Thoracic aorta (tissue), 2 donors: ENCODE data around the gene LRP11. TPM values are rescaled to one million over a fixed set of nuclear protein-coding genes. Genes with fewer than 3 reads are reported as not detected.
"Not testable (repeated sequence)": the region's sequence is repeated elsewhere in the genome, so short reads cannot be mapped to it uniquely, and the experiment has no call there.

Source experiments
- ATAC-seq: fragments of 150-250 bp; one replicate; pipeline ENCODE4 v1.8.0; 2017; ENCODE audit warnings: low read depth; ENCODE audit not compliant: insufficient number of reproducible peaks, low FRiP score
- DNase-seq: peaks from one replicate; pipeline ENCODE4 v3.0.0-alpha.2; 2020; ENCODE audit warnings: low spot score
- H3K27ac ChIP-seq, 2 donors: fragments of 200-600 bp; sonication (generic); 1 replicate in 1 of 2; 2 replicates in 1 of 2; pipeline ENCODE4 v1.5.1; 2016; ENCODE audit warnings: mild to moderate bottlenecking in 2 of 2, moderate library complexity in 2 of 2
- H3K27me3 ChIP-seq: fragments of 200-600 bp; sonication (generic); replicated peaks from 2 replicates; pipeline ENCODE4 v1.6.0; 2016; ENCODE audit warnings: mild to moderate bottlenecking; ENCODE audit not compliant: insufficient read depth
- H3K36me3 ChIP-seq: fragments of 200-600 bp; sonication (generic); one replicate; pipeline ENCODE4 v1.5.1; 2016
- H3K4me1 ChIP-seq, 2 donors: fragments of 200-600 bp; sonication (generic); 1 replicate in 1 of 2; 2 replicates in 1 of 2; pipeline versions ENCODE4 v1.5.1 to v1.6.0; 2016; ENCODE audit warnings: low read depth in 2 of 2, mild to moderate bottlenecking in 1 of 2; ENCODE audit not compliant: control insufficient read depth in 1 of 2
- H3K4me3 ChIP-seq: fragments of 200-600 bp; sonication (generic); 2 replicates; pipeline ENCODE4 v1.5.1; 2016; ENCODE audit warnings: mild to moderate bottlenecking
- H3K9me3 ChIP-seq: fragments of 200-600 bp; sonication (generic); 2 replicates; pipeline ENCODE4 v1.5.1; 2016
- total RNA-seq, 2 donors: library from RNA; depleted of rRNA; stranded (reverse); fragments of >200 nt; gene quantifications; one replicate each; pipeline versions ENCODE4 v1.1.0 to v1.2.3, GENCODE V29; 2016
- TF ChIP-seq, protein P1 (sequence below): fragments of 200-600 bp; sonication (generic); IDR thresholded peaks from one replicate; pipeline ENCODE4 v1.5.1; 2019; ENCODE audit warnings: antibody characterized with exemption

Gene LRP11
- total RNA-seq, 2 donors from 2014 or later: 22.4 to 31.8 TPM

DNA sequence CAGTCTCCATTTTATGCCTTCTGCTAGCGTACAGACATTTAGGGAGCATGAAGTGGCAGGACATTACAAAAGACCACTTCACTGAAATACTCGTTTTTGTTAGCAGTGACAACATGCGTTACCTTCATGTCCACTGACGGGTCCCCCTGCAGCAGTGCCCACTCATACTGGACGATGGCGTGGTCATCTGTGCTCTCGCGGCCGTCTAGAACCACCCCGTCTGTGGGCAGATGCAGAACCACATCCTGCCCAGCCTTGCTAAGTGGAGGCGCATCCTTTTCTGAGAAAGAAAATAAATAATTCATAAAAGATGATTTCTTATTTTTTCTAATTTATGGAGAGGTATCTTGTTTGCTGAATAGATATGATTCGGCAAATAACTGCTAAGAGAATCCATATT lies 11.3 kb downstream of the LRP11 start:
- H3K36me3 ChIP-seq: no peaks in the 10 kb centered on the region
- no peak overlapping the region for H3K4me3 ChIP-seq
- H3K9me3 ChIP-seq: no peaks in the 10 kb centered on the region
- DNase-seq (no peak), ATAC-seq (no peak)
- TF ChIP-seq, protein P1, sequence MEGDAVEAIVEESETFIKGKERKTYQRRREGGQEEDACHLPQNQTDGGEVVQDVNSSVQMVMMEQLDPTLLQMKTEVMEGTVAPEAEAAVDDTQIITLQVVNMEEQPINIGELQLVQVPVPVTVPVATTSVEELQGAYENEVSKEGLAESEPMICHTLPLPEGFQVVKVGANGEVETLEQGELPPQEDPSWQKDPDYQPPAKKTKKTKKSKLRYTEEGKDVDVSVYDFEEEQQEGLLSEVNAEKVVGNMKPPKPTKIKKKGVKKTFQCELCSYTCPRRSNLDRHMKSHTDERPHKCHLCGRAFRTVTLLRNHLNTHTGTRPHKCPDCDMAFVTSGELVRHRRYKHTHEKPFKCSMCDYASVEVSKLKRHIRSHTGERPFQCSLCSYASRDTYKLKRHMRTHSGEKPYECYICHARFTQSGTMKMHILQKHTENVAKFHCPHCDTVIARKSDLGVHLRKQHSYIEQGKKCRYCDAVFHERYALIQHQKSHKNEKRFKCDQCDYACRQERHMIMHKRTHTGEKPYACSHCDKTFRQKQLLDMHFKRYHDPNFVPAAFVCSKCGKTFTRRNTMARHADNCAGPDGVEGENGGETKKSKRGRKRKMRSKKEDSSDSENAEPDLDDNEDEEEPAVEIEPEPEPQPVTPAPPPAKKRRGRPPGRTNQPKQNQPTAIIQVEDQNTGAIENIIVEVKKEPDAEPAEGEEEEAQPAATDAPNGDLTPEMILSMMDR: no peak
- H3K27ac ChIP-seq: no peak overlapping the region
- H3K27me3 ChIP-seq: no peaks in the 10 kb centered on the region
- H3K4me1 ChIP-seq: peaks cover 0 to 6% of the 10 kb centered on the region in 2 donors

GRCh38 chr6:149852180-149852579 lies 12.0 kb downstream of the LRP11 start:
- TF ChIP-seq, protein P1: no peak
- H3K27ac ChIP-seq: no peak overlapping the region
- DNase-seq (no peak), ATAC-seq (peak; percentile 51)
- H3K4me3 ChIP-seq: no peak overlapping the region
- no peaks in the 10 kb centered on the region for H3K27me3 ChIP-seq
- peaks cover 2 to 9% of the 10 kb centered on the region in 2 donors for H3K4me1 ChIP-seq
- H3K36me3 ChIP-seq: no peaks in the 10 kb centered on the region
- no peaks in the 10 kb centered on the region for H3K9me3 ChIP-seq

DNA sequence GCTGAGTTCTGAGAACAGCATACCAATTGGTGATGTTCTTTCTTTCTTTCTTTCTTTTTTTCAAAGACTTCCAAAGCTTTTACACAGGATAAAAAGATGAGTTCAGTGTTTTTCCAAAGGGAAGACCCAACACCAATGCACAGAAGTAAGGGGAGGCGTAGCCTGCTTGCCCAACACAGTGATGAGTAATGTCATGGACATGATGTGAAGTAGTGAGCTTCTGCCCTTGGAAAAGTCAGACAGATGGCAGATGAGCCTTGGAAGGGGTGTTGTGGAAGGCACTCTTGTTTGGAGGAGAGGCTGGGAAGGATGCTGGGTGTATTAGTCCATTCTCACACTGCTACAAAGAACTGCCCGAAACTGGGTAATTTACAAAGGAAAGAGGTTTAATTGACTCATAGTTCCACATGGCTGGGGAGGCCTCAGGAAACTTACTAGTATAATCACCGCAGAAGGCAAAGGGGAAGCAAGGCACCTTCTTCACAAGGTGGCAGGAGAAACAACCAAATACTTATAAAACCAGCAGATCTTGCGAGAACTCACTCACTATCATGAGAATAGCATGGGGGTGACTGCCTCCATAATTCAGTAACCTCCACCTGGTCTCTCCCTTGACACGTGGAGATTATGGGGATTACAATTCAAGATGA lies 12.6 kb downstream of the LRP11 start:
- DNase-seq: no peak
- Histone ChIP-seq H3K27me3 (no peaks in the 10 kb centered on the region), H3K27ac (no peak overlapping the region), H3K36me3 (no peaks in the 10 kb centered on the region), H3K4me1 (peaks cover 5 to 15% of the 10 kb centered on the region in 2 donors), H3K4me3 (no peak overlapping the region), H3K9me3 (no peaks in the 10 kb centered on the region)
- TF ChIP-seq, protein P1: no peak
- no peak for ATAC-seq

DNA sequence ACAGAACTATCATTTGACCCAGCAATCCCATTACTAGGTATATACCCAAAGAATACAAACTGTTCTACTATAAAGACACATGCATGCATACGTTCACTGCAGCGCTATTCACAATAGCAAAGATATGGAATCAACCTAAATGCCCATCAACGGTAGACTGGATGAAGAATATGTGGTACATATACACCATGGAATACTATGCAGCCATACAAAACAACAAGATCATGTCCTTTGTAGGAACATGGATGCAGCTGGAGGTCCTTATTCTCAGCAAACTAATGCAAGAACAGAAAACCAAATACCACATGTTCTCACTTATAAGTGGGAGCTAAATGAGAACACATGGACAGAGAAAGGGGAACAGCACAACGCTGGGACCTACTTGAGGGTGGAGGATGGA lies 15.8 kb downstream of the LRP11 start:
- H3K27me3 ChIP-seq, H3K36me3 ChIP-seq, H3K4me3 ChIP-seq, H3K27ac ChIP-seq, H3K9me3 ChIP-seq, DNase-seq, ATAC-seq: not testable (repeated sequence)
- peaks cover 5 to 15% of the 10 kb centered on the region in 2 donors for H3K4me1 ChIP-seq

DNA sequence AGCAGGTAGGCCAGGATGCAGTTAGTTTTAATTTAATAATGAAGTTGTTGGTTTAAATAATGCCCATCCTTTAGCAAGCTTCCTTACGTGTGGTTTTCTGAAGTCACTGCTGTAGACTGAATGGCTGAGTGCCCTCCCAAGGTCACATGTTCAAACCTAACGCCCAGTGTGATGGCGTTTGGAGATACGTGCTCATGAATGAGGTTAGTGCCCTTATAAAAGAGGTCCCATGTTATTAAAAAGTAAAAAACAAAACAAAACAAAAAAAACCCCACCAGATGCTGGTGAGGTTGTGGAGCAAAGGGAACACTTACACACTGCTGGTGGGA lies 16.3 kb downstream of the LRP11 start:
- TF ChIP-seq, protein P1: no peak
- Histone ChIP-seq H3K4me1 (peaks cover 5 to 15% of the 10 kb centered on the region in 2 donors), H3K27me3 (no peaks in the 10 kb centered on the region), H3K36me3 (no peaks in the 10 kb centered on the region), H3K9me3 (no peaks in the 10 kb centered on the region), H3K27ac (no peak overlapping the region), H3K4me3 (no peak overlapping the region)
- DNase-seq: no peak
- no peak for ATAC-seq

DNA sequence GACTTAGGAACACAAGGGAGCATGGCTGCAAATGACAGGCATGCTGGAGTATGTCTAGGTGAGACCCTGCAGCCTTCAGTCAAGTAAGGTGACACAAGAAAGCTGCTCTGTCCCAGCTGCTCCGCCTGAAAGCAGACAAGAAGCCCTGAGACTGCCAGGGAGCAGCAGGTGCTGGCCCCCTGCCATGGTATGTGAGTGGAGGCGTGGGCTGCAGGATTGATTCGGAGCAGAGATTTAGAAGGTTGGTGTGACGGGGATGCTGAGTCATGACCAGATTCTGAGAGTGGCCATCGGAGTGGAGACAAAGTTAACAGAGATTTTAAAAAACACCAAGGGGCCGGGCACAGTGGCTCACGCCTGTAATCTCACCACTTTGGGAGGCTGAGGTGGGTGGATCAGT lies 17.8 kb downstream of the LRP11 start:
- Histone ChIP-seq H3K4me3 (no peak overlapping the region), H3K27ac (no peak overlapping the region), H3K27me3 (no peaks in the 10 kb centered on the region), H3K4me1 (peaks cover 5 to 15% of the 10 kb centered on the region in 2 donors), H3K36me3 (no peaks in the 10 kb centered on the region), H3K9me3 (no peaks in the 10 kb centered on the region)
- no peak for ATAC-seq
- no peak for DNase-seq
- TF ChIP-seq, protein P1: no peak
